Epidermal melanocyte (primary cell): ENCODE measurements around the gene CDAN1.

Experiments
- DNase-seq: peaks from one replicate; pipeline ENCODE4 v3.0.0; 2011; ENCODE audit warnings: low spot score; ENCODE audit not compliant: insufficient read length

CDAN1 gene

DNA sequence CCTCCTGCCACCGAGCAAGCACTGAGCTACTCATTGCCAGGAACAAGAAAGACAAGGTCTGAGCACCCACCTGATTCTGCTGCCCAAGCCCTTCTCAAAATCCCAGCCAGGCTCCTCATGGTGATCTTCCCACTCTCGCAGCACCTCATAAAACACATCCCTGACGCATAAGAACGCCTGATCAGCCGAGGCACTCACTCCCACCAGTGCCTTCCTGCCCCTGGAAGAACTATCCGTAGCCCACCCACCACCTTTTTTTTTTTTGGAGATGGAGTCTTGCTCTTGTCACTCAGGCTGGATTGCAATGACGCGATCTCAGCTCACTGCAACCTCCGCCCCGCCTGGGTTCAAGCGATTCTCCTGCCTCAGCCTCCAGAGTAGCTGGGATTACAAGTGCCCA is 3.9 kb downstream of the CDAN1 start:
- no peak for DNase-seq

- DNase-seq: no peak
Measured at GRCh38 chr15:42732095-42732827, 4.7 kb downstream of the CDAN1 start.

- no peak for DNase-seq
Measured at GRCh38 chr15:42731461-42731860, 5.5 kb downstream of the CDAN1 start.

DNA sequence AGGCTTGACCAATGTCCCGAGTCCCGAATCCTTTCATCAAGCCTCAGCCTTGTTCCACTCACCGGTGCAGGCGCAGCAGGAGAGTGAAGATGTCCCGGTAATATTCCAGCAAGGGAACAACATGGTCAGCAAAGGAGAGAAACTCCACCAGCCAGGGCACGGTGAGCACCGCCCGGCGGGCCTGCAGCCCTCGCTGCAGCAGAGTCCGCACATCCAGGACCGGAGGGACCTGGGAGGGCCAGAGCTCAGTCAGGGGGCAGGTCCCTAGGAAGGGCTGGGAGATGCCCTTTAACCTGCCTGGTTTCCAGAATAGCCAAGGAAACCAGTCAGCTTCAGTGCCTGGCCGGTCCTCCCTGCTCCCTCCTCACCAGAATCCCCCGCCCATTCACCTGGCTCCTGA is 6.4 kb downstream of the CDAN1 start:
- no peak for DNase-seq

- DNase-seq: no peak
Measured at GRCh38 chr15:42730135-42730534, 6.8 kb downstream of the CDAN1 start.

GRCh38 chr15:42729409-42729808 is 7.5 kb downstream of the CDAN1 start:
- no peak for DNase-seq

DNA sequence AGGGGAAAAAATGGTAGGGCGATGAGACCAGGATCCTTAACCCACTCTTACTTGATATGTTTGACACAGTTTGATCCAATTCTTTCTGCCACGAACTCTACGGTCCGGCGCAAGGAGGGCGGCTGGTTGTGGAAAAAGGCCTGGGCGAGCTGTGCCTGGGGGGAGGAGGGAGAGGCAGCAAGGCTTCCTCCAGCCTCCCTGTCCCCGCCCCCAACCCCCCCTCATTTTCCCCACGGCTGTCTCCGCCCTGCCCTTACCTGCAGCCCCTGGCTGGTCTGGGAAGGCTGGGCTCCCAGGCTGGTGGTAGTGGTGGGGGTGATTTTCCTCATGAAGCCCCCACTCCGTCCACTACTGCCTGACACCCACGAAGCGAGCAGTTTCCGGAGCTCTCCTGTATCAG is 8.0 kb downstream of the CDAN1 start:
- DNase-seq: no peak

DNA sequence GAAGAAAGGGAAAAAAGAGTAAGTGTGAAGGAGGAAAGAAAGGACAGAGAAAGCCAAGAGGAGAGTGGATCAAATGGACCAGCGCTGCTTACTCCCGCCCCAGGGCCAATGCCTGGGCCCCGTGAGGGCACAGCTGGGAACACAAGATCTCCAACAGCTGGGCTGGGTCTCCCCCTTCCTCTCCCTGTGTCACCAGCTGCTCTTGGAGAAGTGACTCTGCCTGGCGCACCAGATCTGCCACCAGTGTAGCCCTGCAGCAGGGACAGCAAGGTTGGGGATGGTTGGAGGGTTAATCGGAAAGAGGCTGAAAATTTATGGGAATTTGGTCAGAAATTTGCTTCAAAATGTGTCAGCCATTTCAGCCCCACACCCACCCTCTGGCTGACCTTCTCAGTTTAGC is 8.4 kb downstream of the CDAN1 start:
- no peak for DNase-seq

- DNase-seq: no peak
Measured at GRCh38 chr15:42727750-42728381, 9.1 kb downstream of the CDAN1 start.

DNA sequence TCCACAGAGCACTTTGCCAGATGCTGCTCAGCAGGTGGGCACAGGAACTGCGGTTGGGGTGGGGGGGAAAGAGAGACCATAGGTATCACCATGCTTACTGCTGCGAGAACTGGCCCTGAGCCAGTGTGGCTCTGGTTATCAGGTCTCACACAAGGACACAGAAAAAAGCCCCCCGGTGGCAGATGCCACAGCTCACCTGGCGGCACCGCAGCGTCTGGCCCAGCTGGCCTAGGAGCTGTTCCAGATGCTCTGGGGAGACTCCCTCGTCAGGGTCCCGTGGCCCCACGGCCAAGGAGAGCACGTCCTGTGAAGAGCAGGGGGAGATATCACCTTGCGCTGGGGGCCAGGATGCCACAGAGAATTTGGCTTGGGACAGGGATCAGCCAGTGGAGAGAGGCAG is 10.8 kb downstream of the CDAN1 start:
- DNase-seq: no peak

DNA sequence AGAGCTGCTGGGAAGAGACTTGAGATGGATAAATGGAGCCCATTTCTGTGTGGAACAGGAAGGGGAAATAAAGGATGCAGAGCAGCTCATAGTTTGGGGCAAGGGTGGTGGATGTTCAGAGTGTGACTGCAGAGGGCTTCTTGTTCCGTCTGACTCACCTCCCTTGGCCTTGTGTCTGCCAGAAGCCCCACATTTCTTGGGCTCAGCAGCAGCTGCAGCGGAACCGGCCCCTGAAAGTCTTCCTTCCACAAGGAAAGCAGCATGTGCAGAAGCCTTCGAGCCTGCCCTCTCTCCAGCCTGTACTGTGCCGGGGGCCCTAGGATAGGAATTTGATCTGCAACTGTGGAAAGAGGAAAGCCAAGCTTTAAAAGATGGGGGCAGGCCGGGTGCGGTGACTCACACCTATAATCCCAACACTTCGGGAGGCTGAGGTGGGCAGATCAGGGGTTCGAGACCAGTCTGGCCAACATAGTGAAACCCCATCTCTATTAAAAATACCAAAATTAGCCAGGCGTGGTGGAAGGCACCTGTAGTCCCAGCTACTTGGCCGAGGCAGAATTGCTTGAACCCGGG is 11.5 kb downstream of the CDAN1 start:
- no peak for DNase-seq

DNA sequence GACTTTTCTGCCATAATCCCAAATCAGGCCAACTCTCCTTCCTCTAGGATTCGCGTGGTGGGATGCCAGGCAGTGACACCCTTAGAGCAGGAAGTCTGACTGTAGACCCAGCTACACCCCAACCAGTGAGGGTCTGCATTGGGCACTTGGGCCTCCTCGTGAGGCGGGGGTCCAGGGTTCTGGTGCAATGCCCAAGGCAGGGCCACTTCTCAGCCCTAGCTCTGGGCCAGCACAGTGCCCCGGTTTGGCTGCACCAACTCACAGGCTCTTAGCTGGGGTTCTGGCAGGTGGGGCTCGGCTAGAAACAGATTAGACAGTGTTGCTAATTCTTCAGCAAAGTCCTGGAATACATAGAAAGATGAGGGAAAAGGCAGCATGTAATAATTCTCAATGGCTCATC is 12.7 kb downstream of the CDAN1 start:
- DNase-seq: no peak

- no peak for DNase-seq
Measured at GRCh38 chr15:42723068-42723467, 13.9 kb downstream of the CDAN1 start.

DNA sequence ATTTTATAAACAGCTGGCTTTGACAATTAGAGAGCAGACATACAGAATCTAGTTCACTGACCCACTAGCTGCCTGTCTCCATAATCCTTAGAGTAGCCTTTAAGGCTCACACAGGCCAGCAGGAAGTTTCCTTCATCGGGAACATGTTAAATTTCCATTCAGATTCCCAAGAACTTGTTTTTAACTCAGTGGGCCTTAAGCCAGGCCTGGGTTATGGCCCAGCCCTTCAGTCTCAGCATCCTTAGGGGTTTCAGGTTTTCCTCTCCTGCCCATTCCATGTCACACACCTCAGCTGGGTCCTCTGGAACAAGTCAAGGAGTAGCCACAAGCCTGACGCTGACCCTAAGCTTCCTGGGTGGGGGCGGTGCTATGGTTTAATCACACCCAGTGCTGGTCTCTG is 15.0 kb downstream of the CDAN1 start:
- no peak for DNase-seq

GRCh38 chr15:42721016-42721415 is 15.9 kb downstream of the CDAN1 start:
- no peak for DNase-seq

DNA sequence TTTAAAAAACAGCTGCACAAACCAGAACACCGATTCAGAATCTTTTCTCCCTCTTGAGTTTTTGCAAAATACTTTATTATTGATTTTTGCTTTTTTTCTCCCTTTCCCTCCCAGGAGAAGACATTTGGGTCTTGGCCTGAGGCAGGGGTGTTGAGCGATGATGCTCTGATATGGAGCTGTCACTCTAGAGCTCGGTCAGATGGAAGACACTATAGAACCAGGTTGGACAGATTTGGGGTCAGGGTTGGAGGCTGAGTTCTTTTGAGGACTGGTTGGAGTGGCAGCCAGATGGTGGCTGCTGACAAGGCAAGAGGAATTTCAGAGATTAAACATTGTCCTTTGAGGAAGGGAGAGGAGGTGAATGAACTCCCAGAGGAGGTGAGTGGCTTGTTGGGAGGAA is 16.9 kb downstream of the CDAN1 start:
- no peak for DNase-seq

DNA sequence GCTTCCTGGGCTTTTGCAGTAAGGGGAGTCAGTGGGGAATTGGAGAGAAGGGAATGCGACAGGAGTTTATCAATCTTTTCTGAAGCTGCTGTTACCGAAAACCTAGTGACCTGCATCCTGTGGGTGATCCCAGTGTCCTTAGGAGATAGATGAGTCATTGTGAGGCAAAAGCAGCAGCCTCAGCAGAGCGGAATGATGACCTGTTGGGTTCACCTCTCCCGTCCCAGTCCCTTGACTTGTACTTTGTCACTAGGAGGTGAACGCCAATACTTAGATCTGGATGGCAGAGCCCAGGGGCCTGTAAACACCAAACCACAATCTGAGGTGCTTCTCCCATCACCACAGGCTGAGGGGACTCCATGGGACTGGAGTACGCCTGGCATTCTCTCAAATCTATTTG is 17.9 kb downstream of the CDAN1 start:
- DNase-seq: no peak

GRCh38 chr15:42716626-42717025 is 20.3 kb downstream of the CDAN1 start:
- no peak for DNase-seq

GRCh38 chr15:42716125-42716524 is 20.8 kb downstream of the CDAN1 start:
- DNase-seq: no peak

DNA sequence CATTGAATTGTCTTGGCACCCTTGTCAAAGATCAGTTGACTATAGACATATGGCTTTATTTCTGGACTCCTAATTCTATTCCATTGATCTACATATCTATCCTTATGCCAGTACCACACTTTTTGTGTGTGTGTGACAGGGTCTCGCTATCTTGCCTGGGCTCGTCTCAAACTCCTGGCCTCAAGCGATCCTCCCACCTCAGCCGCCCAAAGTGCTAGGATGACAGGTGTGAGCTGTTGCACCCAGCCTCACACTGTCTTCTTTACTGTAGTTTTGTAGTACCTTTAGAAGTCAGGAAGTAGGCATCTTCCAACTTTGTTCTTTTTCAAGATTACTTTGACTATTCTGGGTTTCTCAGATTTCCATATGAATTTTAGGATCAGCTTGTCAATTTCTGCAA is 24.3 kb downstream of the CDAN1 start:
- no peak for DNase-seq

- DNase-seq: no peak
Measured at GRCh38 chr15:42711746-42712145, 25.2 kb downstream of the CDAN1 start.

DNA sequence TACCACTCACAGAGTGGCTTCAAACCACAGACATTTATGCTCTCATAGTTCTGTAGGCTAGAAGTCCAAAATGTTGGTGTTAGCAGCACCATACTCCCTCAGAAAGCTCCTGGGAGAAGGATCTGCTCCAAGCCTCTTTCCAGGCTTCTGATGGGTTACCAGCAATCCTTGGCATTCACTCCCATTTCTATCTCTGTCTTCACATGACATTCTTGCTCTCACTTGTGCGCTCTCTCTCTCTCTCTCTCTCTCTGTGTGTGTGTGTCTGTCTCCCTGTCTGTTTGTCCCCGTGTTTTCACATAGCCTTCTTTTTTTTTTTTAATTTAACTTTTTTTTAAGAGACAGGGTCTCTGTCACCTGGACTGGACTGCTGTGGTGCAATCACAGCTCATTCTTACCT is 26.3 kb downstream of the CDAN1 start:
- DNase-seq: no peak
